Measurements from ENCODE around the gene CD63.

Gene CD63

GRCh38 chr12:55720071-55720564, 8.7 kb downstream of the CD63 start, which contains the start of gene RDH5:
TSS of gene RDH5 (plus strand) at chr12:55720393. CDS start at chr12:55721185, 792 bp downstream.
- no peak for DNase-seq

GRCh38 chr12:55719371-55719770, 9.4 kb downstream of the CD63 start:
- DNase-seq: no peak

- no peak for DNase-seq
Measured at GRCh38 chr12:55718624-55719275, 10.1 kb downstream of the CD63 start.

GRCh38 chr12:55718015-55718414, 10.8 kb downstream of the CD63 start:
- DNase-seq: no peak

- no peak for DNase-seq
Measured at GRCh38 chr12:55717011-55718007, 11.5 kb downstream of the CD63 start.

- DNase-seq: no peak
Measured at GRCh38 chr12:55716582-55716957, 12.2 kb downstream of the CD63 start.

- DNase-seq: peak; percentile 88
Measured at GRCh38 chr12:55715833-55716581, 12.8 kb downstream of the CD63 start, which contains the start of gene BLOC1S1. TSS of gene BLOC1S1 (plus strand) at chr12:55716046. CDS start at chr12:55716052, 6 bp downstream.

- DNase-seq: no peak
Measured at GRCh38 chr12:55715169-55715764, 13.5 kb downstream of the CD63 start.

GRCh38 chr12:55713721-55714120, 15.1 kb downstream of the CD63 start:
- DNase-seq: no peak

GRCh38 chr12:55712700-55713415, 16.0 kb downstream of the CD63 start:
- no peak for DNase-seq

- no peak for DNase-seq
Measured at GRCh38 chr12:55711786-55712553, 16.8 kb downstream of the CD63 start.

- no peak for DNase-seq
Measured at GRCh38 chr12:55708695-55709233, 20.0 kb downstream of the CD63 start.

- no peak for DNase-seq
Measured at GRCh38 chr12:55707841-55708694, 20.7 kb downstream of the CD63 start, which contains the start of gene ITGA7. TSS of gene ITGA7 (minus strand) at chr12:55707904. CDS start at chr12:55707682, 222 bp downstream.

- no peak for DNase-seq
Measured at GRCh38 chr12:55707219-55707671, 21.6 kb downstream of the CD63 start.

- DNase-seq: no peak
Measured at GRCh38 chr12:55706568-55707218, 22.1 kb downstream of the CD63 start.

- DNase-seq: no peak
Measured at GRCh38 chr12:55705782-55706402, 22.9 kb downstream of the CD63 start.

GRCh38 chr12:55704824-55705718, 23.7 kb downstream of the CD63 start:
- DNase-seq: no peak

Data from T1000 (cell line).